ENCODE measurements around the gene ANO9.

GRCh38 chr11:379205-380094 is 62.4 kb downstream of the ANO9 start:
- no peak for TF ChIP-seq POLR2AphosphoS5 (IDR thresholded peaks at IDR 0.05; ENCODE audit: borderline replicate concordance, low read depth, low read length)
- TF ChIP-seq EZH2 (IDR thresholded peaks at IDR 0.05), result no peak

Measured in SK-N-MC (cell line).